HG02885 (cell line): ENCODE results near the gene SZT2.
"Not testable (repeated sequence)": the region's sequence is repeated elsewhere in the genome, so short reads cannot be mapped to it uniquely, and the experiment has no call there.

Source experiments
- ATAC-seq: cut with Tn5 transposase; IDR thresholded peaks from one replicate; pipeline ENCODE4 v1.9.1; 2021; ENCODE audit warnings: mild to moderate bottlenecking; ENCODE audit not compliant: unreplicated experiment, poor library complexity

The SZT2 gene

GRCh38 chr1:43359696-43360095 lies 30.0 kb upstream of the SZT2 start:
- ATAC-seq: no peak

GRCh38 chr1:43360616-43361015 lies 29.1 kb upstream of the SZT2 start:
- no peak for ATAC-seq

- ATAC-seq: no peak
Observed at GRCh38 chr1:43363283-43363934, 26.3 kb upstream of the SZT2 start.

GRCh38 chr1:43363935-43364525 lies 25.7 kb upstream of the SZT2 start:
- ATAC-seq: no peak

- ATAC-seq: no peak
Observed at GRCh38 chr1:43365678-43366077, 24.0 kb upstream of the SZT2 start.

- no peak for ATAC-seq
Observed at GRCh38 chr1:43366179-43366578, 23.5 kb upstream of the SZT2 start.

GRCh38 chr1:43366601-43367025 lies 23.1 kb upstream of the SZT2 start:
- no peak for ATAC-seq

GRCh38 chr1:43367026-43367903 lies 22.4 kb upstream of the SZT2 start:
- peak; percentile 47 for ATAC-seq

- ATAC-seq: peak; percentile 80
Observed at GRCh38 chr1:43367904-43368645, 21.6 kb upstream of the SZT2 start, which contains the start of gene ELOVL1. Gene ELOVL1 (minus strand): TSS chr1:43368011. CDS start chr1:43365609, 2,402 bp downstream.

- no peak for ATAC-seq
Observed at GRCh38 chr1:43368646-43369020, 21.1 kb upstream of the SZT2 start.

GRCh38 chr1:43369779-43370178 lies 19.9 kb upstream of the SZT2 start:
- ATAC-seq: not testable (repeated sequence)

- ATAC-seq: no peak
Observed at GRCh38 chr1:43370564-43370963, 19.1 kb upstream of the SZT2 start.

GRCh38 chr1:43372172-43372571 lies 17.5 kb upstream of the SZT2 start:
- no peak for ATAC-seq

- ATAC-seq: no peak
Observed at GRCh38 chr1:43373066-43373940, 16.4 kb upstream of the SZT2 start.

- ATAC-seq: no peak
Observed at GRCh38 chr1:43376723-43377235, 12.9 kb upstream of the SZT2 start.

GRCh38 chr1:43377831-43378230 lies 11.9 kb upstream of the SZT2 start:
- ATAC-seq: no peak

GRCh38 chr1:43379476-43379875 lies 10.2 kb upstream of the SZT2 start:
- ATAC-seq: no peak

- no peak for ATAC-seq
Observed at GRCh38 chr1:43381612-43382011, 8.1 kb upstream of the SZT2 start.

GRCh38 chr1:43382027-43382779 lies 7.5 kb upstream of the SZT2 start:
- ATAC-seq: no peak
